ENCODE measurements around the gene MRRF. TPM values are rescaled to one million over a fixed set of nuclear protein-coding genes. Genes with fewer than 3 reads are reported as not detected.
A peak's percentile ranks its signal among the peaks of the same experiment; 100 is the strongest.

MRRF gene, protein sequence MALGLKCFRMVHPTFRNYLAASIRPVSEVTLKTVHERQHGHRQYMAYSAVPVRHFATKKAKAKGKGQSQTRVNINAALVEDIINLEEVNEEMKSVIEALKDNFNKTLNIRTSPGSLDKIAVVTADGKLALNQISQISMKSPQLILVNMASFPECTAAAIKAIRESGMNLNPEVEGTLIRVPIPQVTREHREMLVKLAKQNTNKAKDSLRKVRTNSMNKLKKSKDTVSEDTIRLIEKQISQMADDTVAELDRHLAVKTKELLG
- total RNA-seq, result 10 to 100 TPM; 32.5 to 55.3 (median 44.9) TPM

DNA sequence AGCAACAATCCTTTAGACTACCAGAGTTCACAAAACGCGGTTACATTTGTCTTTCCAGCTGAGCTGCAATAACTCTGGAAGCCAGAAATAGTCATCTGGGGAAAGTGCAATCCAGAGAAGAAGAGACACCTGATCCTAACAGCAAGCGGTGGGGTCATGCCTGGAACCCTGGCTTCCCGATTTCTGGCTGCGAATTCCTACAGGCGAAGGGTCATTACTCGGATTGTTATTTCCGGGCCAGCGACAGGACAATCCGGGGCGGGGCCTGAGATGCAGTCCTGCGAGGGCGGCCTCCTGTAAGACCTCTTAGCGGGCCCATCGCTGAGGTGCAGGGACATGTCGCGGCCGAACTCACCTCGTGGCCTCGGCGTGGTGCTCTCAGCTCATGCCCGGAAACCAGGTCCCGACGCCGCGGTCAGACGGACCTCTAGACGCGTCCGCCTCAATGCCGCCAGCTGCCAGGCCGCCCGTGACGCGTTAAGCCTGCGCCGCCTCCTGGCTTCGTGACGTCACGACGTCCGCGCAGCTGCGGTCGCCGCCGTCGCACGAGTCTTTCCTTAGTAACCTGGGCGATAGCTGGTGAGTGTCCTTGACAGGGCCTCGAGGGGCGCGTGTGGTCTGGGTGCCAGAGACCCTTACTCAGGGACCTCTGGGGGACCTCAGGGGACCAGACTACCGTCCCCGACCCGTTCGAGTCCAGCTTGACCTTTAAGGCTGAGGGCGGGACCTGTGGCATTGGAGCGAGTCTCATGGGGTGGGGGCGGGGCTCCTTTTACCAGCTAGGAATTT, at the start of gene MRRF, which contains the start of gene RBM18:
Gene MRRF, plus strand, starts transcription at position 523 of the 789 bp plus-strand sequence. CDS start 6,010 bp downstream, outside the sequence.
Gene RBM18, minus strand, starts transcription at position 481 of the 789 bp plus-strand sequence. CDS start 3,348 bp downstream, outside the sequence.
- Histone ChIP-seq H3K4me1 (peaks cover 2 to 25% of the 10 kb centered on the region in 2 donors), H3K9me3 (no peaks in the 10 kb centered on the region), H3K27ac (peak within 1 kb of the TSS; percentile 98), H3K36me3 (no peaks in the 10 kb centered on the region), H3K27me3 (no peaks in the 10 kb centered on the region), H3K4me3 (peak within 1 kb of the TSS; percentile 74 to 80 (median 77))
- intact Hi-C loops (cut with DNase I; ENCODE audit: low total_unique reads), result no loop called here
- peak; percentile 88 to 91 for DNase-seq (ENCODE audit: low spot score in 2 of 2)
- TF ChIP-seq POLR2A (IDR thresholded peaks at IDR 0.05) (peak; percentile 77), POLR2AphosphoS5 (IDR thresholded peaks at IDR 0.05) (peak; percentile 88 to 98 (median 94)), CTCF (IDR thresholded peaks at IDR 0.05) (no peak)

- peaks cover 4 to 85% of the 10 kb centered on the region in 2 donors for H3K27me3 ChIP-seq
Measured at GRCh38 chr9:122215663-122216062, 49.0 kb upstream of the MRRF start.

GRCh38 chr9:122216138-122216797, 48.4 kb upstream of the MRRF start:
- DNase-seq (ENCODE audit: low spot score in 2 of 2), result no peak
- intact Hi-C loops (cut with DNase I; ENCODE audit: low total_unique reads), result no loop called here
- no peaks in the 10 kb centered on the region for H3K36me3 ChIP-seq
- no peak overlapping the region for H3K27ac ChIP-seq
- no peaks in the 10 kb centered on the region for H3K9me3 ChIP-seq
- peaks cover 4 to 91% of the 10 kb centered on the region in 2 donors for H3K27me3 ChIP-seq
- H3K4me1 ChIP-seq, result peaks cover 14 to 17% of the 10 kb centered on the region in 2 donors
- H3K4me3 ChIP-seq, result no peak overlapping the region
- TF ChIP-seq POLR2A (IDR thresholded peaks at IDR 0.05), result no peak
- no peak for TF ChIP-seq POLR2AphosphoS5 (IDR thresholded peaks at IDR 0.05)
- TF ChIP-seq CTCF (IDR thresholded peaks at IDR 0.05), result no peak

More at GRCh38 chr9:122215663-122216062, 49.0 kb upstream of the MRRF start:
- no peak overlapping the region for H3K4me3 ChIP-seq
- intact Hi-C loops (cut with DNase I; ENCODE audit: low total_unique reads), result no loop called here
- TF ChIP-seq CTCF (IDR thresholded peaks at IDR 0.05), result no peak
- TF ChIP-seq POLR2AphosphoS5 (IDR thresholded peaks at IDR 0.05), result no peak
- TF ChIP-seq POLR2A (IDR thresholded peaks at IDR 0.05), result no peak
- no peaks in the 10 kb centered on the region for H3K36me3 ChIP-seq
- peaks cover 14 to 17% of the 10 kb centered on the region in 2 donors for H3K4me1 ChIP-seq
- H3K9me3 ChIP-seq, result no peaks in the 10 kb centered on the region
- no peak for DNase-seq (ENCODE audit: low spot score in 2 of 2)
- no peak overlapping the region for H3K27ac ChIP-seq

- intact Hi-C loops (cut with DNase I; ENCODE audit: low total_unique reads), result no loop called here
- no peak for TF ChIP-seq POLR2AphosphoS5 (IDR thresholded peaks at IDR 0.05)
- no peak for DNase-seq (ENCODE audit: low spot score in 2 of 2)
- Histone ChIP-seq H3K4me1 (peaks cover 14 to 17% of the 10 kb centered on the region in 2 donors), H3K27ac (no peak overlapping the region), H3K27me3 (peaks cover 4 to 93% of the 10 kb centered on the region in 2 donors), H3K36me3 (no peaks in the 10 kb centered on the region), H3K4me3 (no peak overlapping the region), H3K9me3 (no peaks in the 10 kb centered on the region)
Measured at GRCh38 chr9:122216798-122217418, 47.8 kb upstream of the MRRF start.

DNA sequence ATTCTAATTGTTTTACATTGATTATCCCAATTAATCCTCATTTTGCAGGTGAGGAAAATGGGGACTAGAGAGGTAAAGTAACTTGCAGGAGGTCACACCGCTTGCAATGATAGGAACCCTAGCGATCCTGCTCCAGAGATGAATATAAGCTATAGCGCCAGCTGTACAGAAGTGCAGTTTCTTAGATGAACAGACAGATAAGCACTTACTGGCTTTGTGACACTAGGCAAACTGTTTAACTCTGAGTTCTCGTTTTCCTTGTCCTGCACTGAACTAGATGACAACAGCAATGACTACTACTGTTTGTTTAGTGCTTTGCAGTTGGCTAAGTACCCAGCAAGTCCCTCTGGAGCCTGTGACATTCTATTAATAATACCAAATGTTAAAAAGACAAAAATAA, 47.0 kb upstream of the MRRF start:
- Histone ChIP-seq H3K4me3 (no peak overlapping the region), H3K9me3 (no peaks in the 10 kb centered on the region), H3K27ac (no peak overlapping the region), H3K27me3 (peaks cover 4 to 92% of the 10 kb centered on the region in 2 donors), H3K4me1 (peaks cover 14 to 17% of the 10 kb centered on the region in 2 donors), H3K36me3 (no peaks in the 10 kb centered on the region)
- intact Hi-C loops (cut with DNase I; ENCODE audit: low total_unique reads), result no loop called here
- TF ChIP-seq POLR2AphosphoS5 (IDR thresholded peaks at IDR 0.05), result no peak
- no peak for TF ChIP-seq CTCF (IDR thresholded peaks at IDR 0.05)
- no peak for TF ChIP-seq POLR2A (IDR thresholded peaks at IDR 0.05)
- DNase-seq (ENCODE audit: low spot score in 2 of 2), result no peak
